ENCODE measurements around the gene DPP6. TPM values are rescaled to one million over a fixed set of nuclear protein-coding genes. Genes with fewer than 3 reads are reported as not detected.

The DPP6 gene
- total RNA-seq, 1 donor from 2014 or later: not detected

GRCh38 chr7:154310114-154310513 lies 257.9 kb downstream of the DPP6 start:
- Mint-ChIP-seq H3K4me1 (ENCODE audit: low read depth, unreplicated experiment) (no peaks in the 10 kb centered on the region), H3K36me3 (ENCODE audit: unreplicated experiment) (peaks cover 8% of the 10 kb centered on the region), H3K9me3 (ENCODE audit: unreplicated experiment) (peaks cover 9% of the 10 kb centered on the region), H3K27ac (ENCODE audit: unreplicated experiment) (no peak overlapping the region), H3K4me3 (ENCODE audit: unreplicated experiment) (no peak overlapping the region), H3K27me3 (ENCODE audit: unreplicated experiment) (no peaks in the 10 kb centered on the region)
- no peak for DNase-seq
- no peak for TF ChIP-seq CTCF (IDR thresholded peaks at IDR 0.05; ENCODE audit: partially characterized antibody, unreplicated experiment)

GRCh38 chr7:154324196-154324595 lies 272.0 kb downstream of the DPP6 start:
- no peaks in the 10 kb centered on the region for H3K27me3 Mint-ChIP-seq (ENCODE audit: unreplicated experiment)
- no peak for TF ChIP-seq CTCF (IDR thresholded peaks at IDR 0.05; ENCODE audit: partially characterized antibody, unreplicated experiment)
- DNase-seq: no peak
- H3K27ac Mint-ChIP-seq (ENCODE audit: unreplicated experiment): no peak overlapping the region
- no peak overlapping the region for H3K4me3 Mint-ChIP-seq (ENCODE audit: unreplicated experiment)
- no peaks in the 10 kb centered on the region for H3K4me1 Mint-ChIP-seq (ENCODE audit: low read depth, unreplicated experiment)
- H3K9me3 Mint-ChIP-seq (ENCODE audit: unreplicated experiment): peaks cover 8% of the 10 kb centered on the region
- H3K36me3 Mint-ChIP-seq (ENCODE audit: unreplicated experiment): no peaks in the 10 kb centered on the region

GRCh38 chr7:154326421-154326820 lies 274.2 kb downstream of the DPP6 start:
- Mint-ChIP-seq H3K27me3 (ENCODE audit: unreplicated experiment) (no peaks in the 10 kb centered on the region), H3K27ac (ENCODE audit: unreplicated experiment) (no peak overlapping the region), H3K4me1 (ENCODE audit: low read depth, unreplicated experiment) (no peaks in the 10 kb centered on the region), H3K36me3 (ENCODE audit: unreplicated experiment) (peaks cover 5% of the 10 kb centered on the region), H3K9me3 (ENCODE audit: unreplicated experiment) (peaks cover 9% of the 10 kb centered on the region), H3K4me3 (ENCODE audit: unreplicated experiment) (no peak overlapping the region)
- DNase-seq: no peak
- TF ChIP-seq CTCF (IDR thresholded peaks at IDR 0.05; ENCODE audit: partially characterized antibody, unreplicated experiment): no peak

GRCh38 chr7:154330318-154330717 lies 278.1 kb downstream of the DPP6 start:
- TF ChIP-seq CTCF (IDR thresholded peaks at IDR 0.05; ENCODE audit: partially characterized antibody, unreplicated experiment): no peak
- peaks cover 10% of the 10 kb centered on the region for H3K36me3 Mint-ChIP-seq (ENCODE audit: unreplicated experiment)
- no peak overlapping the region for H3K27ac Mint-ChIP-seq (ENCODE audit: unreplicated experiment)
- peaks cover 11% of the 10 kb centered on the region for H3K9me3 Mint-ChIP-seq (ENCODE audit: unreplicated experiment)
- no peak for DNase-seq
- no peak overlapping the region for H3K4me3 Mint-ChIP-seq (ENCODE audit: unreplicated experiment)
- H3K27me3 Mint-ChIP-seq (ENCODE audit: unreplicated experiment): no peaks in the 10 kb centered on the region
- H3K4me1 Mint-ChIP-seq (ENCODE audit: low read depth, unreplicated experiment): no peaks in the 10 kb centered on the region

- Mint-ChIP-seq H3K9me3 (ENCODE audit: unreplicated experiment) (peaks cover 18% of the 10 kb centered on the region), H3K27me3 (ENCODE audit: unreplicated experiment) (peaks cover 2% of the 10 kb centered on the region), H3K4me1 (ENCODE audit: low read depth, unreplicated experiment) (no peaks in the 10 kb centered on the region), H3K36me3 (ENCODE audit: unreplicated experiment) (peaks cover 17% of the 10 kb centered on the region), H3K4me3 (ENCODE audit: unreplicated experiment) (no peak overlapping the region), H3K27ac (ENCODE audit: unreplicated experiment) (no peak overlapping the region)
- TF ChIP-seq CTCF (IDR thresholded peaks at IDR 0.05; ENCODE audit: partially characterized antibody, unreplicated experiment): no peak
- DNase-seq: no peak
Observed at GRCh38 chr7:154332811-154333580, 280.8 kb downstream of the DPP6 start.

Measured in glutamatergic neuron (in vitro differentiated cells).